Neuronal stem cell (in vitro differentiated cells): ENCODE measurements around the gene CARD6.
A peak's percentile ranks its signal among the peaks of the same experiment; 100 is the strongest.

Experiments used
- DNase-seq: peaks from one replicate; pipeline ENCODE4 v3.0.0-alpha.2; 2013; ENCODE audit warnings: low spot score
- H2AFZ ChIP-seq: one replicate; pipeline ENCODE4 v1.6.1; 2013; ENCODE audit warnings: mild to moderate bottlenecking, low read length, inconsistent platforms
- H2AK5ac ChIP-seq: 2 replicates; pipeline ENCODE4 v1.6.1; 2013; ENCODE audit warnings: low read depth, mild to moderate bottlenecking, inconsistent platforms, low read length, moderate library complexity, mixed read lengths
- H2BK120ac ChIP-seq: 2 replicates; pipeline ENCODE4 v1.6.1; 2013; ENCODE audit warnings: low read depth, mild to moderate bottlenecking, inconsistent platforms, low read length, moderate library complexity, mixed read lengths
- H2BK12ac ChIP-seq: one replicate; pipeline ENCODE4 v1.6.1; 2013; ENCODE audit warnings: low read length, inconsistent platforms
- H2BK15ac ChIP-seq: 2 replicates; pipeline ENCODE4 v1.6.1; 2013; ENCODE audit warnings: mild to moderate bottlenecking, low read length, inconsistent platforms, mixed read lengths
- H2BK5ac ChIP-seq: one replicate; pipeline ENCODE4 v1.6.1; 2013; ENCODE audit warnings: inconsistent platforms, mild to moderate bottlenecking, low read length, moderate library complexity
- H3K14ac ChIP-seq: one replicate; pipeline ENCODE4 v1.6.1; 2013; ENCODE audit warnings: low read length, inconsistent platforms
- H3K18ac ChIP-seq: 2 replicates; pipeline ENCODE4 v1.6.1; 2013; ENCODE audit warnings: low read length, inconsistent platforms
- H3K23ac ChIP-seq: 2 replicates; pipeline ENCODE4 v1.6.1; 2013; ENCODE audit warnings: low read depth, mild to moderate bottlenecking, mixed read lengths, low read length, inconsistent platforms; ENCODE audit not compliant: poor library complexity
- H3K27ac ChIP-seq: replicated peaks from 3 replicates; pipeline ENCODE4 v1.5.1; 2013; ENCODE audit warnings: low read length, inconsistent platforms
- H3K27me3 ChIP-seq, 3 experiments: 2 replicates each; pipeline ENCODE4 v1.6.1; 2013; ENCODE audit warnings: low read length in 3 of 3, mild to moderate bottlenecking in 2 of 3, inconsistent platforms in 1 of 3, low read depth in 1 of 3, mixed read lengths in 1 of 3, moderate library complexity in 1 of 3; ENCODE audit not compliant: control insufficient read depth in 3 of 3, insufficient read depth in 3 of 3
- H3K36me3 ChIP-seq, 2 donors: replicated peaks in 1 of 2; 2 replicates each; pipeline ENCODE4 v1.6.1; 2013; ENCODE audit warnings: low read length in 2 of 2; ENCODE audit not compliant: control insufficient read depth in 2 of 2, insufficient read depth in 2 of 2
- H3K4ac ChIP-seq: 2 replicates; pipeline ENCODE4 v1.6.1; 2013; ENCODE audit warnings: inconsistent platforms, mild to moderate bottlenecking, low read length, moderate library complexity
- H3K4me1 ChIP-seq, 2 donors: 1 replicate in 1 of 2; 2 replicates in 1 of 2; pipeline ENCODE4 v1.6.1; 2013; ENCODE audit warnings: low read length in 2 of 2, low read depth in 1 of 2; ENCODE audit not compliant: control insufficient read depth in 2 of 2, insufficient read depth in 1 of 2
- H3K4me2 ChIP-seq: one replicate; pipeline ENCODE4 v1.6.1; 2013; ENCODE audit warnings: mild to moderate bottlenecking, low read length, inconsistent platforms; ENCODE audit not compliant: insufficient read depth, poor library complexity, severe bottlenecking
- H3K4me3 ChIP-seq, 2 donors: 2 replicates each; pipeline ENCODE4 v1.5.1; 2013; ENCODE audit warnings: low read length in 2 of 2, mild to moderate bottlenecking in 2 of 2, inconsistent platforms in 1 of 2, moderate library complexity in 1 of 2
- H3K79me1 ChIP-seq: one replicate; pipeline ENCODE4 v1.6.1; 2013; ENCODE audit warnings: low read depth, mild to moderate bottlenecking, inconsistent platforms, low read length, moderate library complexity
- H3K9ac ChIP-seq: one replicate; pipeline ENCODE4 v1.6.1; 2013; ENCODE audit warnings: mild to moderate bottlenecking, low read depth, low read length, inconsistent platforms; ENCODE audit not compliant: poor library complexity
- H3K9me3 ChIP-seq, 2 donors: replicated peaks in 1 of 2; 2 replicates each; pipeline versions ENCODE3 to v1.6.1; 2013; ENCODE audit warnings: low read length in 2 of 2, mild to moderate bottlenecking in 2 of 2, inconsistent platforms in 1 of 2, low read depth in 1 of 2, mixed read lengths in 1 of 2, moderate library complexity in 1 of 2; ENCODE audit not compliant: control insufficient read depth in 2 of 2, insufficient read depth in 1 of 2
- H4K8ac ChIP-seq: one replicate; pipeline ENCODE4 v1.6.1; 2013; ENCODE audit warnings: low read depth, mild to moderate bottlenecking, inconsistent platforms, low read length, moderate library complexity
- H4K91ac ChIP-seq: one replicate; pipeline ENCODE4 v1.6.1; 2013; ENCODE audit warnings: low read length, low read depth, mild to moderate bottlenecking, inconsistent platforms; ENCODE audit not compliant: poor library complexity
- WGBS, 2 donors: extraction: QIAGEN DNeasy Blood & Tissue Kit; methylation state at CpG; one replicate each; pipeline ENCODE4 v1.1.7; 2013; ENCODE audit warnings: missing lambda C conversion rate in 2 of 2, mixed read lengths in 1 of 2; ENCODE audit not compliant: insufficient read length in 2 of 2, insufficient replicate concordance in 1 of 2; ENCODE audit errors: extremely low coverage in 2 of 2; 5-methylcytosine and 5-hydroxymethylcytosine counted together

Gene CARD6

GRCh38 chr5:40834391-40834848, 6.7 kb upstream of the CARD6 start:
- H3K4me2 ChIP-seq: peak overlapping the region; percentile 59
- H2AK5ac ChIP-seq: no peak overlapping the region
- H2BK120ac ChIP-seq: no peak overlapping the region
- WGBS, 2 donors: no CpG with 5 or more reads among the region's 21 CpGs
- H3K9ac ChIP-seq: peak overlapping the region; percentile 87
- no peak overlapping the region for H3K4ac ChIP-seq
- no peak for DNase-seq
- H3K14ac ChIP-seq: no peak overlapping the region
- no peak overlapping the region for H2BK12ac ChIP-seq
- H3K4me3 ChIP-seq: peak overlapping the region; percentile 87 to 95
- H3K9me3 ChIP-seq: peaks cover 0 to 1% of the 10 kb centered on the region in 2 donors
- H4K8ac ChIP-seq: no peak overlapping the region
- no peaks in the 10 kb centered on the region for H3K27me3 ChIP-seq
- H3K36me3 ChIP-seq: peaks cover 33 to 51% of the 10 kb centered on the region in 2 donors
- H3K27ac ChIP-seq: peak overlapping the region; percentile 84
- H2AFZ ChIP-seq: peak overlapping the region; percentile 62
- peaks cover 8 to 9% of the 10 kb centered on the region in 2 donors for H3K4me1 ChIP-seq
- no peak overlapping the region for H3K18ac ChIP-seq
- H2BK15ac ChIP-seq: no peak overlapping the region
- no peaks in the 10 kb centered on the region for H3K79me1 ChIP-seq
- no peak overlapping the region for H4K91ac ChIP-seq
- H3K23ac ChIP-seq: no peak overlapping the region
- no peak overlapping the region for H2BK5ac ChIP-seq

- Histone ChIP-seq H2AFZ (peak within 1 kb of the TSS; percentile 84), H2BK12ac (no peak within 1 kb of the TSS), H2BK15ac (no peak within 1 kb of the TSS), H3K79me1 (no peaks in the 10 kb centered on the region), H3K36me3 (peaks cover 30 to 44% of the 10 kb centered on the region in 2 donors), H3K4me3 (peak within 1 kb of the TSS; percentile 87 to 95), H3K9ac (peak within 1 kb of the TSS; percentile 87), H4K91ac (no peak within 1 kb of the TSS), H3K27me3 (no peaks in the 10 kb centered on the region), H2BK5ac (peak within 1 kb of the TSS; percentile 91), H2AK5ac (peak within 1 kb of the TSS; percentile 36), H3K4me1 (peaks cover 8 to 9% of the 10 kb centered on the region in 2 donors), H3K18ac (peak within 1 kb of the TSS; percentile 92), H4K8ac (no peak within 1 kb of the TSS), H3K23ac (peak within 1 kb of the TSS; percentile 66), H3K4me2 (peak within 1 kb of the TSS; percentile 80), H3K14ac (peak within 1 kb of the TSS; percentile 72), H3K9me3 (peaks cover 0 to 1% of the 10 kb centered on the region in 2 donors), H2BK120ac (no peak within 1 kb of the TSS), H3K27ac (peak within 1 kb of the TSS; percentile 84), H3K4ac (no peak within 1 kb of the TSS)
- peak; percentile 88 for DNase-seq
- WGBS, 2 donors: no CpG with 5 or more reads among the region's 61 CpGs
Measured at GRCh38 chr5:40834849-40835787, 6.0 kb upstream of the CARD6 start, which contains the start of gene RPL37. TSS of gene RPL37 (minus strand) at chr5:40835222. CDS start at chr5:40835185, 37 bp downstream.

- Histone ChIP-seq H2BK12ac (no peak overlapping the region), H3K79me1 (no peaks in the 10 kb centered on the region), H3K9me3 (no peaks in the 10 kb centered on the region), H3K36me3 (peaks cover 10 to 14% of the 10 kb centered on the region in 2 donors), H3K4ac (no peak overlapping the region), H4K91ac (no peak overlapping the region), H2AK5ac (no peak overlapping the region), H3K18ac (no peak overlapping the region), H3K27ac (no peak overlapping the region), H2BK5ac (no peak overlapping the region), H2AFZ (no peak overlapping the region), H2BK15ac (no peak overlapping the region), H2BK120ac (no peak overlapping the region), H3K23ac (no peak overlapping the region), H3K14ac (no peak overlapping the region), H3K4me3 (no peak overlapping the region), H3K27me3 (peaks cover 0 to 16% (median 0%) of the 10 kb centered on the region in 3 experiments), H4K8ac (no peak overlapping the region), H3K9ac (no peak overlapping the region), H3K4me2 (no peak overlapping the region), H3K4me1 (peaks cover 4 to 7% of the 10 kb centered on the region in 2 donors)
- DNase-seq: no peak
- WGBS, 2 donors: no CpG with 5 or more reads among the region's 6 CpGs
Measured at GRCh38 chr5:40838086-40838485, 3.1 kb upstream of the CARD6 start.

GRCh38 chr5:40842351-40842750, 1.2 kb downstream of the CARD6 start:
- no peak overlapping the region for H3K14ac ChIP-seq
- no peak overlapping the region for H4K91ac ChIP-seq
- H3K23ac ChIP-seq: no peak overlapping the region
- H3K4me3 ChIP-seq: no peak overlapping the region
- no peak for DNase-seq
- no peaks in the 10 kb centered on the region for H3K36me3 ChIP-seq
- H2BK12ac ChIP-seq: no peak overlapping the region
- no peak overlapping the region for H3K27ac ChIP-seq
- H2BK5ac ChIP-seq: no peak overlapping the region
- H2BK15ac ChIP-seq: no peak overlapping the region
- no peak overlapping the region for H2AK5ac ChIP-seq
- H3K9ac ChIP-seq: no peak overlapping the region
- no peak overlapping the region for H3K18ac ChIP-seq
- H2BK120ac ChIP-seq: no peak overlapping the region
- no CpG with 5 or more reads among the region's 2 CpGs for WGBS, 2 donors
- no peak overlapping the region for H3K4ac ChIP-seq
- no peak overlapping the region for H4K8ac ChIP-seq
- H3K79me1 ChIP-seq: no peaks in the 10 kb centered on the region
- H3K9me3 ChIP-seq: no peaks in the 10 kb centered on the region
- H3K4me1 ChIP-seq: no peaks in the 10 kb centered on the region
- peaks cover 0 to 20% (median 0%) of the 10 kb centered on the region in 3 experiments for H3K27me3 ChIP-seq
- H2AFZ ChIP-seq: no peak overlapping the region
- H3K4me2 ChIP-seq: no peak overlapping the region
